Cardiac muscle cell (in vitro differentiated cells and primary cell): ENCODE data around the gene ZNF574. TPM values are rescaled to one million over a fixed set of nuclear protein-coding genes. Genes with fewer than 3 reads are reported as not detected.

Experiments
- DNase-seq, 2 donors: peaks; one replicate each; pipeline versions ENCODE4 v3.0.0 to v3.0.0-alpha.2; 2010 to 2017; ENCODE audit warnings: low read depth in 1 of 2, low spot score in 1 of 2
- H3K27ac ChIP-seq: fragments of 200-600 bp; sonication (generic); 2 replicates; pipeline ENCODE4 v1.5.1; 2016
- H3K27me3 ChIP-seq: fragments of 200-600 bp; sonication (generic); 2 replicates; pipeline ENCODE4 v1.6.0; 2016; ENCODE audit warnings: control low read depth
- H3K36me3 ChIP-seq: fragments of 200-600 bp; sonication (generic); 2 replicates; pipeline ENCODE4 v1.5.1; 2016; ENCODE audit warnings: control low read depth
- H3K4me1 ChIP-seq: fragments of 200-600 bp; sonication (generic); 2 replicates; pipeline ENCODE4 v1.8.1; 2017; ENCODE audit warnings: low read depth, mild to moderate bottlenecking, mixed run types
- H3K4me3 ChIP-seq: fragments of 200-600 bp; sonication (generic); 2 replicates; pipeline ENCODE4 v1.5.1; 2016; ENCODE audit warnings: mild to moderate bottlenecking
- H3K9me3 ChIP-seq: fragments of 200-600 bp; sonication (generic); 2 replicates; pipeline ENCODE4 v1.5.1; 2017; ENCODE audit warnings: low read depth, mild to moderate bottlenecking, control low read depth
- polyA plus RNA-seq: library from polyadenylated mRNA; unstranded; fragments of >200 nt; fragmentation: Nextera tagmentation; extraction: Ambion mirVana; gene quantifications from 2 replicates; pipeline ENCODE4 v1.2.1, GENCODE V29; 2016
- total RNA-seq: library from RNA; depleted of rRNA; stranded (reverse); fragments of >200 nt; gene quantifications from 2 replicates; pipeline ENCODE4 v1.2.3, GENCODE V29; 2016
- TF ChIP-seq, protein P1 (sequence below): IDR thresholded peaks from 2 replicates; pipeline ENCODE4 v1.5.1; 2012; ENCODE audit warnings: low read depth, mild to moderate bottlenecking, low read length

ZNF574 gene
- total and polyA plus RNA-seq, 2 experiments from 2014 or later = 23.9 to 36.2 TPM

DNA sequence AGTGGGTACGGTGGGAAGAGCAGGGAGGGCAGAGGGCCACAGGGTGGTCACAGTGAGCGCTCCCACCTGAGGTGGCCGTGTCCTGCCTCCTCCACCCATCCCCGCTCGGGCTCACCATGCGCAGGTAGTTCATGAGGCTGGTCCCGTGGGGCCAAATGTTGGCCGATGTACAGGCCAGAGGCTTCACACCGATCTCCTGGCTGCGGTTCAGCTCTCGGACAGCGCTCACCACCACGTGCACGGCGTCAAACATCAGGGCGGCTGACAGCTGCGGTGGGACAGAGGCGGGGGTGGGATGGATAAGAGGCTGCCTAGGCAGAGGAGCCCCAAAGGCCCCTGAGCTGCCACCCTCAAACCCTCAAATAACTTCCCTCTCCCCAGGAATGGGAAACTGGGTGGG, 21.8 kb upstream of the ZNF574 start:
- Histone ChIP-seq H3K36me3 (no peaks in the 10 kb centered on the region), H3K9me3 (no peaks in the 10 kb centered on the region), H3K4me3 (no peak overlapping the region), H3K4me1 (no peaks in the 10 kb centered on the region), H3K27me3 (no peaks in the 10 kb centered on the region), H3K27ac (no peak overlapping the region)
- TF ChIP-seq, protein P1, sequence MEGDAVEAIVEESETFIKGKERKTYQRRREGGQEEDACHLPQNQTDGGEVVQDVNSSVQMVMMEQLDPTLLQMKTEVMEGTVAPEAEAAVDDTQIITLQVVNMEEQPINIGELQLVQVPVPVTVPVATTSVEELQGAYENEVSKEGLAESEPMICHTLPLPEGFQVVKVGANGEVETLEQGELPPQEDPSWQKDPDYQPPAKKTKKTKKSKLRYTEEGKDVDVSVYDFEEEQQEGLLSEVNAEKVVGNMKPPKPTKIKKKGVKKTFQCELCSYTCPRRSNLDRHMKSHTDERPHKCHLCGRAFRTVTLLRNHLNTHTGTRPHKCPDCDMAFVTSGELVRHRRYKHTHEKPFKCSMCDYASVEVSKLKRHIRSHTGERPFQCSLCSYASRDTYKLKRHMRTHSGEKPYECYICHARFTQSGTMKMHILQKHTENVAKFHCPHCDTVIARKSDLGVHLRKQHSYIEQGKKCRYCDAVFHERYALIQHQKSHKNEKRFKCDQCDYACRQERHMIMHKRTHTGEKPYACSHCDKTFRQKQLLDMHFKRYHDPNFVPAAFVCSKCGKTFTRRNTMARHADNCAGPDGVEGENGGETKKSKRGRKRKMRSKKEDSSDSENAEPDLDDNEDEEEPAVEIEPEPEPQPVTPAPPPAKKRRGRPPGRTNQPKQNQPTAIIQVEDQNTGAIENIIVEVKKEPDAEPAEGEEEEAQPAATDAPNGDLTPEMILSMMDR = no peak
- no peak for DNase-seq

DNA sequence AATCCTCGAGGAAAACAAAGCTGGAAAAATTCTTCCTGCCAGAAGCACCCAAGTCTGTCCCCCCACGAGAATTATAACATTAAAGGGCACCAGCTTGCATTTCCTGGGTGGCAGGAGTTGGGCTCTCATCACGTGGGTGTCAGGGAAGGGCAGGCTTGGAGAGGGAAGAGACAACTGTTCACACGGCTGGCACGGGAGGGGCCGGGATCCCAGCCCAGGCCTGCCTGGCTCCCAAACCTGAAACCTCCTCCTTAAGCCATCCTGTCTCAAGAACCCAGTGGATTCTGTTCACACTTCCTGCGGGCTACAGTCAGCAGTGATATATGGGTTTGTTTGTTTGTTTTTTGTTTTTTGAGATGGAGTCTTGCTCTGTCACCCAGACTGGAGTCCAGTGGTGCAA, 18.1 kb upstream of the ZNF574 start:
- no peak for DNase-seq

DNA sequence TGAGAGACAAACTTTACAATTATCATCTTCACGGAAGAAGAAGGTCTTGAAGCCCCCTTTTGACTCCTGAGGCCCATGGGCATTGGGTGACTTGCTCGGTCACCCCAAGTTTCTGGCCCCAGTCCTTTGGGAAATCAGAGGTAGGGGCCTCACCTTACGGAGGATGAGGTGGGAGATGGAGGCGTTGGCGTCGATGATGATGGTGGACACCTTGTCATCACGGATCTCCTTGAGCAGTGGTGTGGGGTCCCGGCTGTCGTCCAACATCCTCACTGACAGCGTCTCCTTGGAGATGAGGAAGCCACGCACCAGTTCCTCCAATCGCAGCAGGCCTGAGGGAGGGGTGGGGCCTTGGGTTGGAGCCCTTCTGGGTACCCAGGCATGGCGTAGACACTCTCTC, 16.8 kb upstream of the ZNF574 start:
- no peaks in the 10 kb centered on the region for H3K4me1 ChIP-seq
- no peaks in the 10 kb centered on the region for H3K36me3 ChIP-seq
- no peak overlapping the region for H3K27ac ChIP-seq
- no peaks in the 10 kb centered on the region for H3K9me3 ChIP-seq
- H3K27me3 ChIP-seq = no peaks in the 10 kb centered on the region
- no peak for DNase-seq
- no peak overlapping the region for H3K4me3 ChIP-seq
- TF ChIP-seq, protein P1 = no peak

More for the DNA sequence above, 18.1 kb upstream of the ZNF574 start:
- Histone ChIP-seq H3K36me3 (no peaks in the 10 kb centered on the region), H3K4me3 (no peak overlapping the region), H3K9me3 (no peaks in the 10 kb centered on the region), H3K27me3 (no peaks in the 10 kb centered on the region), H3K27ac (no peak overlapping the region), H3K4me1 (no peaks in the 10 kb centered on the region)
- TF ChIP-seq, protein P1 = no peak

DNA sequence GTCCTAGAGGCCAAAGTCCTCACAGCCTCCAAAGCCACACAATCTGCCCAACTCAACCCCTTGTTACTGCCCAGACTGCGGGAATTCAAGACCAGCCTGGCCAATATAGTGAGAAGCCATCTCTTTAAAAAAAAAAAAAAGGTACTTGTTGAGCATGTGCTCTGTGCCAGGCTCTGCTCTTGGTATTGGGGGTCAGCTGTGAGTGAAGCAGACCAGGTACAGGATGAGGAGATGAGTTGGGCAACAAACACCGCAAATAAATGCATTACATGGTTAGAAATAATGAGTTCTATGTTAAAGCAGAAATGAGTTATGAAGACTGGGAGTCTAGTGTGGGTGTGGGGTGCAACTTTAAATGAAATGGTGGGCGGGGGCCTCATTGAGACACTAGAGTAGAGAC, 15.8 kb upstream of the ZNF574 start:
- no peaks in the 10 kb centered on the region for H3K36me3 ChIP-seq
- no peak overlapping the region for H3K4me3 ChIP-seq
- no peak for DNase-seq
- H3K27me3 ChIP-seq = no peaks in the 10 kb centered on the region
- TF ChIP-seq, protein P1 = no peak
- H3K4me1 ChIP-seq = no peaks in the 10 kb centered on the region
- no peak overlapping the region for H3K27ac ChIP-seq
- no peaks in the 10 kb centered on the region for H3K9me3 ChIP-seq

DNA sequence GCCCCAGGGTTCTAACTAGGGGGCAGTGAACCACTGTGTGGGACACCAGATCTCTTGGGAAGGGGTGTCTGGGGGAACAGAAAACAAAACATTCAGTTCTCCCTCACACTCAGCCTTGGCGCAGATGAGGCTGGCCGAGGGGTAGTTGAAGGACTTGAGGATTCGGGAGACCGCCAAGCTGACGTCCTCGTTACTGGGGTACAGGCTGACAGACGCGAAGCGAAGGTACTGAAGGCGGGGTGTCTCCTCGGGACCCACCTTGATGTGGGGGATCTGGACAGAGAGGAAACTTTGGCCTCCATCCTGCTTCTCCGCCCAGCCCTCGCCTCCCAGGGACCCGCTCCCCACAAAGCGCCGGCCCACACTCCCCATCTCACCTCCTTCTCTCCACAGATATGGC, 13.6 kb upstream of the ZNF574 start:
- Histone ChIP-seq H3K4me3 (no peak overlapping the region), H3K27me3 (no peaks in the 10 kb centered on the region), H3K27ac (no peak overlapping the region), H3K4me1 (no peaks in the 10 kb centered on the region), H3K9me3 (no peaks in the 10 kb centered on the region), H3K36me3 (no peaks in the 10 kb centered on the region)
- TF ChIP-seq, protein P1 = no peak
- no peak for DNase-seq

DNA sequence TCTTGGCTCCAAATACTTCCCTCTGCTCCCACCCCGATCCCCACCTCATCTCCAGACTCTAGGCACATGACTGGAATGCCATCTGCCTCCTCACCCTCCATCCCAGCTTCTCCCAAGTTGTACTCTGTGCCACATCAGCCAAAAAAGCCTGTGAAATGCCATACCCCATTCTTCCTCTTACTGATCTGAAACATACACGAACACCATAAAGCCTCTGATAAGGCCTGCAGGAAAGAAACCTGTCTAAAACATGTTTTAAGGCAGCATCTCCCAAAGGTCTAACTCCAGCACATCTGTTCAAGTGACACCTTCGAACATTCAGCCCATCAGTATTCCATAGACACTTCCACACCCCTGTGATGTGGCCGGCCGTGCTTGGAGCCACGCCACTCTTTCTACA, 11.5 kb upstream of the ZNF574 start:
- Histone ChIP-seq H3K9me3 (no peaks in the 10 kb centered on the region), H3K4me1 (peaks cover 3% of the 10 kb centered on the region), H3K27me3 (no peaks in the 10 kb centered on the region), H3K27ac (no peak overlapping the region), H3K4me3 (no peak overlapping the region), H3K36me3 (no peaks in the 10 kb centered on the region)
- no peak for DNase-seq
- TF ChIP-seq, protein P1 = no peak
